DMS153 (cell line): ENCODE results near the gene OGFRL1.
A peak's percentile ranks its signal among the peaks of the same experiment; 100 is the strongest.
"Not testable (repeated sequence)": the region's sequence is repeated elsewhere in the genome, so short reads cannot be mapped to it uniquely, and the experiment has no call there.

ENCODE experiments used
- DNase-seq: peaks from one replicate; lab custom pipeline; 2025; lab: John Stamatoyannopoulos, UW

OGFRL1 gene

GRCh38 chr6:71288228-71289038 lies at the start of gene OGFRL1:
Gene OGFRL1 (plus strand): TSS chr6:71288811. CDS start chr6:71288937, 126 bp downstream.
- peak; percentile 87 for DNase-seq

GRCh38 chr6:71239694-71240093 lies 48.9 kb upstream of the OGFRL1 start:
- DNase-seq, result no peak

- no peak for DNase-seq
Observed at GRCh38 chr6:71245265-71246049, 43.2 kb upstream of the OGFRL1 start.

- no peak for DNase-seq
Observed at GRCh38 chr6:71246596-71246995, 42.0 kb upstream of the OGFRL1 start.

- no peak for DNase-seq
Observed at GRCh38 chr6:71248306-71248765, 40.3 kb upstream of the OGFRL1 start.

GRCh38 chr6:71248878-71249544 lies 39.6 kb upstream of the OGFRL1 start:
- no peak for DNase-seq

- no peak for DNase-seq
Observed at GRCh38 chr6:71250099-71250602, 38.5 kb upstream of the OGFRL1 start.

GRCh38 chr6:71252410-71252809 lies 36.2 kb upstream of the OGFRL1 start:
- DNase-seq, result no peak

- DNase-seq, result no peak
Observed at GRCh38 chr6:71252960-71253359, 35.7 kb upstream of the OGFRL1 start.

GRCh38 chr6:71254323-71254722 lies 34.3 kb upstream of the OGFRL1 start:
- DNase-seq, result peak; percentile 33

- DNase-seq, result no peak
Observed at GRCh38 chr6:71258078-71258866, 30.3 kb upstream of the OGFRL1 start.

- no peak for DNase-seq
Observed at GRCh38 chr6:71259888-71260604, 28.6 kb upstream of the OGFRL1 start.

GRCh38 chr6:71262914-71263313 lies 25.7 kb upstream of the OGFRL1 start:
- no peak for DNase-seq

- not testable (repeated sequence) for DNase-seq
Observed at GRCh38 chr6:71266392-71266791, 22.2 kb upstream of the OGFRL1 start.

GRCh38 chr6:71268735-71269437 lies 19.7 kb upstream of the OGFRL1 start:
- DNase-seq, result no peak

GRCh38 chr6:71277926-71278600 lies 10.5 kb upstream of the OGFRL1 start:
- DNase-seq, result no peak

GRCh38 chr6:71279321-71279720 lies 9.3 kb upstream of the OGFRL1 start:
- no peak for DNase-seq

- DNase-seq, result no peak
Observed at GRCh38 chr6:71279740-71280139, 8.9 kb upstream of the OGFRL1 start.

GRCh38 chr6:71280701-71281100 lies 7.9 kb upstream of the OGFRL1 start:
- DNase-seq, result no peak

GRCh38 chr6:71284785-71285184 lies 3.8 kb upstream of the OGFRL1 start:
- no peak for DNase-seq
